ENCODE results near the gene DHDDS.
"Not testable (repeated sequence)": the region's sequence is repeated elsewhere in the genome, so short reads cannot be mapped to it uniquely, and the experiment has no call there.

The DHDDS gene

DNA sequence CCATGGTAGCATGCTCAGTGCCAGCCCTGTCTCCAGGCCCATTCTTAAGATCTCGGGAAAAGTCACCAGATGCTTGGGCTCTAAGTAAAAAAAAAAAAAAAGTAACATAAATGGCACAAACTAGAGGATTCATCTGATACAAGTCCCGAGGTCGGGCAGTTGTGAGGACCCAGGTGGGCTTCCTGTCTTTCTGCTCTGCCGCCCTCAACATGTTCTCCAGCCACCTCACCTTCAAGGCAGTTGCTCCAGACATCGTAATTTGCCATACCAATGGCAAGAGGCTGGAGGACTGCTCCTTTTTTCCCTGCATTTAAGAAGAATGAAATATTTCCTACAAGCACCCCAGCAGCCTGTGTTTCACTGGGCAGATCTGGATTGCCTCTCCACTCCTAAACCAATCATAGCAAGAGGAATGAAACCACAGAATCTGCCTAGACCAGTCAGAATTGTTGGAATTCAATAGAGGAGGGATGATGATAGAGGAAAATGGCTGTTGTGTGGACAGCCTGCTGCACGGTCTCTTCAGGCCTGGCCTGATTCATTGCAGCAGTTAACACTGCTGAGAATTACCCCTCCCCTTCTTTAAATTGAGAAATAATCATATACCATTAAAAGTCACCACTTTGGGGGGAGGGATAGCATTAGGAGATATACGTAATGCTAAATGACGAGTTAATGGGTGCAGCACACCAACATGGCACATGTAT, 45.5 kb downstream of the DHDDS start:
- DNase-seq (ENCODE audit: low spot score) = no peak

- no peak for DNase-seq (ENCODE audit: low spot score)
Measured at GRCh38 chr1:26478159-26478558, 46.0 kb downstream of the DHDDS start.

DNA sequence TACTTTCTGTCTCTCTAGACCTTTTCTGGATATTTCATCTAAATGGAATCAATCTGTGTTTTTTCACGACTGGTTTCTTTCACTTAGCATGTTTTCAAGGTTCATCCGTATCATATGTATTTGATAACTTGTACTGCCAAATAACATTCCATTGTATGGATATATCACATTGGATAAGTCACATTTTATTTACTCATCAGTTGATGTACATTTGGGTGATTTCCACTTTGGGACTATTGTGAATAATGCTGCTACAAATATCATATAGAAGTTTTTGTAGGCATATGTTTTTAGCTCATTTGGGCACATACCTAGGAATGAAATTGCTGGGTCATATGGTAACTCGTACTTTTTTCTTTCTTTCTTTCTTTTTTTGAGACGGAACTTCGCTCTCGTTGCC, 46.9 kb downstream of the DHDDS start:
- no peak for DNase-seq (ENCODE audit: low spot score)

- no peak for DNase-seq (ENCODE audit: low spot score)
Measured at GRCh38 chr1:26482921-26483320, 50.8 kb downstream of the DHDDS start.

DNA sequence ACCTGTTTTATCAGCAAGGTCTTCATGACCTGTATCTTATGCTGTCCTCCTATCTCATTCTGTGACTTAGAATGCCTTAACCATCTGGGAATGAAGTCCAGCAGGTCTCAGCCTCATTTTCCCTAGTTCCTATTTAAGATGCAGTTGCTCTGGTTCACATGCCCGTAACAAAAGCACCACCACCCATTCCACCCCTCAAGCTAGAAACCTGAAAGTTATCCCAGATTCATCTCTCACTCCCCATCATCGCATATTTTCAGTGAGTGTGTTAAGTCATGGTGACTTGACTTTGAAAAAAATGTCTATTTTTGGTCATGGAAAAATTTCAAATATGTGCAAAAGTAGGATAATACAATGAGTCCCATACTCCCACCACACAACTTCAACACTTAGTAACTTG, 51.9 kb downstream of the DHDDS start:
- DNase-seq (ENCODE audit: low spot score) = no peak

DNA sequence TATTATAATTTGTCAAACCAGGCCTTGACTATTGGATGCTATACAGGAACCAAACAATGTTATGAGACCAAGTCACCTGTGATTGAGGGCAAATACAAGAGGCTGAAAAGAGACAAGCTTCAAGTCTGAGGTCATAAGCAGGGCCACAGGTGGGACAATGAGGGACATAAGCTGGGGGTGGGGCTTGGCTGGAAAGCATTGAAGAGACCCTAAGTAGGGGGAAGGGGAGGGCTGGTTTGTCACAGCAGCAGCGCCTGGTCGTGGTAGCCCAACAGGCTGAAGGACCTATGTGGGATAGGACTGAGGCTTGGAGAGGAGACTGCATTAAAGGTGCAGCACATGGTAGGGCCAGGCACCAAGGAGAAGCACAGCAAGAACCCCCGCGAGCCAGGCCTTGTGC, 58.0 kb downstream of the DHDDS start:
- no peak for DNase-seq (ENCODE audit: low spot score)

- no peak for DNase-seq (ENCODE audit: low spot score)
Measured at GRCh38 chr1:26493267-26493666, 61.1 kb downstream of the DHDDS start.

GRCh38 chr1:26493938-26494337, 61.8 kb downstream of the DHDDS start:
- no peak for DNase-seq (ENCODE audit: low spot score)

DNA sequence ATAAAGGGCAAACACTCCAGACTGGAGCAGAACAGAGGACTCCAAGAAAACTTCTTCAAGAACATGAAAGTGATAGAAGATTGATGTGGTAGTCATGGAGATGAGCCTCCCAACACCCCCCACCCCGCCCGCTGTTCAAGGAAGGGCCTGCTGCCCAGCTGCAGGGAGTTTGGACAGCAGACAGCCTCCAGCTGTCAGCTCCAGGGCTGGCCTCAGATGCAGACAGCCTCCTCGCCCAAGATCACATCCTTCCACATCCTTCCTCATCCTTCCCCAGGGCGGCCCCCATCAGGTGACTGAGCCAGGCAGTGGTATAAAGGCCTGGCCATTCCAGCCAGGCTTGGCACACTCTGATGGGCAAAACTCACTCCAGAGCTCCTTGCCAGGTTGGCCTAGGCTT, 64.7 kb downstream of the DHDDS start:
- no peak for DNase-seq (ENCODE audit: low spot score)

GRCh38 chr1:26498894-26499293, 66.8 kb downstream of the DHDDS start:
- no peak for DNase-seq (ENCODE audit: low spot score)

GRCh38 chr1:26500488-26501175, 68.5 kb downstream of the DHDDS start:
- DNase-seq (ENCODE audit: low spot score) = peak; percentile 82

DNA sequence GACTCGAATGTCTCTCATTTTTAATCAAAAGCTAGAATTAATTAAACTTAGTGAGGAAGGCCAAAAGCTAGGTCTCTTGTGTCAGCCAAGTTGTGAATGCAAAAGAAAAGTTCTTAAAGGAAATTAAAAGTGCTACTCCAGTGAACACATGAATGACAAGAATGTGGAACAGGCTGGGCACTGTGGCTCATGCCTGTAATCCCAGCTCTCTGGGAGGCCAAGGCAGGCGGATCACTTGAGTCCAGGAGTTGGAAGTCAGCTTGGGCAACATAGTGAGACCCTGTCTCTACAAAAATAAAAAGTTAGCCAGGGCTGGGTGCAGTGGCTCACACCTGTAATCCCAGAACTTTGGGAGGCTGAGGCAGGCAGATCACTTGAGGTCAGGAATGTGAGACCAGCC, 78.6 kb downstream of the DHDDS start:
- DNase-seq (ENCODE audit: low spot score) = not testable (repeated sequence)

GRCh38 chr1:26515836-26516235, 83.7 kb downstream of the DHDDS start:
- DNase-seq (ENCODE audit: low spot score) = not testable (repeated sequence)

DNA sequence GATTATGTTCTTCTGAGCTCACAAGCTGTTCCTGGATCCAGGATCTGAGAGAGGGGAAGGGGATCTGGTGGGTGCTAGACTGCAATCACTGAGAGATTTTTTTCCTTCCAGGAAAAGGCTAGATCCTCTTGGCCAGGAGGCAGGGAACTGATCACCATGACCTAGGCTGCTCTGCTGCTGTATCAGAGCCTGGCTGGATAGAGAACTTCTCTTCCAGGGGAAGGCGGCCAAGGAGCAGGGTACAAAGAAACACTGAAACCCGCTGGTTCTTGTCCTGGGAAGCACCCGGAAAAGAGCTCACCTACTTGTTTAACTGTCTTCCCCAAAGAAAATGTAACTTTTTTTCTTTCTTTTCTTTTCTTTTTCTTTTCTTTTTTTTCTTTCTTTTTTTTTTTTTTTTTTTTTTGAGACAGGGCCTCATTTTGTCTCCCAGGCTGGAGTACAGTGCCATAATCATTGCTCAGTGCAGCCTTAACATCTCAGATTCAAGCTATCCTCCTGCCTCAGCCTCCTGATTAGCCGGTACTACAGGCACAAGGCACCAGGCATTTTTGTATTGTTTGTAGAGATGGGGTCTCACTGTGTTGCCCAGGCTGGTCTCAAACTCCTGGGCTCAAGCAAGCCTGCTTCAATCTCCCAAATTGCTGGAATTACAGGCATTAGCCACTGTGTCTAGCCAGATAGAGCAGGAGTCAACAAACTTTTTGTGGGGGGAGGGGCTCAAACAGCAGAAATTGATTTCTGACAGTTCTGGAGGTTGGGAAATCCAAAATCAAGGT, 85.1 kb downstream of the DHDDS start:
- DNase-seq (ENCODE audit: low spot score) = no peak

DNA sequence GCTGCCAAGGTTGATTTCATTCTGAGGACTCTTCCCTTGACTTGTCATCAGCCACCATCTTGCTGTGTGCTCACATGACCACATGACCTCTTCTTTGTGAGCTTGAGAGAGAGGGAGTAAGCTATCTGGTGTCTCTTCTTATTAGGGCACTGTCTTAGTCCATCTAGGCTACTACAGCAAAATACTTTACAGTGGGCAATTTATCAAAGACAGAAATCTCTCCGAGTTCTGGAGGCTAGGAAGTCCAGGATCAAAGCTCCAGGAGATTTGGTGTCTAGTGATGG, 85.6 kb downstream of the DHDDS start:
- DNase-seq (ENCODE audit: low spot score) = no peak

- DNase-seq (ENCODE audit: low spot score) = no peak
Measured at GRCh38 chr1:26518355-26518754, 86.2 kb downstream of the DHDDS start.

DNA sequence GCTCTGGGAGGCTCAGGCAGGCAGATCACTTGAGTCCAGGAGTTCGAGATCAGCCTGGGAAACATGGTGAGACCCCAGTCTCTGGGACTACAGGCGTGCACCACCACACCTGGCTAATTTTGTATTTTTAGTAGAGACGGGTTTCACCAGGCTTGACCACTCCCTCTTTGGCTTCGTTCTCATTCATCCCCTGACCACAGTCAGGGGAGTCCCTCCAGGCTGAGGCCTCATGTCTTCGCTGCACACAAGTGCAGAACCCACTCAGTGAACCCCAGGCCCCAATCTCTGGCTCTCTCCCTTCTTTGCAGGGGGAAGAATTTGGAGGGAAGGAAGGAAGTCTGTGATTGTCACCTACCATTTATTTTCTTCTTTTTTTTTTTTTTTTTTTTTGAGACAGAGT, 88.2 kb downstream of the DHDDS start:
- no peak for DNase-seq (ENCODE audit: low spot score)
